ENCODE measurements around the gene AFF1.

The AFF1 gene

GRCh38 chr4:87151730-87152129 lies 216.9 kb downstream of the AFF1 start:
- DNase-seq (ENCODE audit: low spot score) = no peak

- no peak for DNase-seq (ENCODE audit: low spot score)
These were observed 217.7 kb downstream of the AFF1 start for GRCh38 chr4:87152310-87153041.

GRCh38 chr4:87153078-87153870 lies 218.5 kb downstream of the AFF1 start:
- DNase-seq (ENCODE audit: low spot score) = no peak

- no peak for DNase-seq (ENCODE audit: low spot score)
These were observed 231.1 kb downstream of the AFF1 start for GRCh38 chr4:87165892-87166291.

- no peak for DNase-seq (ENCODE audit: low spot score)
These were observed 231.6 kb downstream of the AFF1 start for GRCh38 chr4:87166296-87166854.

GRCh38 chr4:87171944-87172343 lies 237.1 kb downstream of the AFF1 start:
- no peak for DNase-seq (ENCODE audit: low spot score)

GRCh38 chr4:87174672-87175071 lies 239.9 kb downstream of the AFF1 start:
- DNase-seq (ENCODE audit: low spot score) = no peak

GRCh38 chr4:87179751-87180150 lies 244.9 kb downstream of the AFF1 start:
- no peak for DNase-seq (ENCODE audit: low spot score)

GRCh38 chr4:87180767-87181166 lies 246.0 kb downstream of the AFF1 start:
- no peak for DNase-seq (ENCODE audit: low spot score)

- no peak for DNase-seq (ENCODE audit: low spot score)
These were observed 250.5 kb downstream of the AFF1 start for GRCh38 chr4:87185146-87185870.

GRCh38 chr4:87188048-87188447 lies 253.2 kb downstream of the AFF1 start:
- no peak for DNase-seq (ENCODE audit: low spot score)

- DNase-seq (ENCODE audit: low spot score) = no peak
These were observed 254.1 kb downstream of the AFF1 start for GRCh38 chr4:87188932-87189331.

Measured in D341Med (cell line).